Fibroblast of lung (primary cell): ENCODE measurements around the gene EXO1. TPM values are rescaled to one million over a fixed set of nuclear protein-coding genes. Genes with fewer than 3 reads are reported as not detected.

Experiments used
- DNase-seq, 2 donors: peaks; one replicate each; pipeline versions ENCODE4 v3.0.0 to v3.0.0-alpha.2; 2010; ENCODE audit warnings: low read depth in 2 of 2
- H2AFZ ChIP-seq: 2 replicates; pipeline ENCODE4 v1.5.1; 2012; ENCODE audit warnings: low read length, control low read depth, inconsistent platforms
- H3K27ac ChIP-seq: 2 replicates; pipeline ENCODE4 v1.5.1; 2011; ENCODE audit warnings: low read length, control low read depth; ENCODE audit not compliant: insufficient read depth
- H3K27me3 ChIP-seq: 2 replicates; pipeline ENCODE4 v1.5.1; 2011; ENCODE audit warnings: mild to moderate bottlenecking, low read length; ENCODE audit not compliant: control insufficient read depth, insufficient read depth
- H3K36me3 ChIP-seq: 2 replicates; pipeline ENCODE4 v1.5.1; 2011; ENCODE audit warnings: low read length; ENCODE audit not compliant: control insufficient read depth, insufficient read depth
- H3K4me1 ChIP-seq: 2 replicates; pipeline ENCODE4 v1.5.1; 2011; ENCODE audit warnings: low read length; ENCODE audit not compliant: control insufficient read depth, insufficient read depth; ENCODE audit errors: extremely low read depth
- H3K4me2 ChIP-seq: 2 replicates; pipeline ENCODE4 v1.5.1; 2011; ENCODE audit warnings: low read length, control low read depth; ENCODE audit not compliant: insufficient read depth; ENCODE audit errors: extremely low read depth
- H3K4me3 ChIP-seq, 4 experiments: fragments of 200-600 bp in 1 of 4; sonication (generic) in 1 of 4; replicated peaks in 1 of 4; 2 replicates each; pipeline ENCODE4 v1.5.1; 2011 to 2016; ENCODE audit warnings: low read length in 4 of 4, low read depth in 3 of 4, mild to moderate bottlenecking in 3 of 4, control low read depth in 2 of 4, inconsistent platforms in 1 of 4, mixed read lengths in 1 of 4; ENCODE audit not compliant: insufficient read depth in 1 of 4; ENCODE audit errors: control extremely low read depth in 1 of 4
- H3K79me2 ChIP-seq: 2 replicates; pipeline ENCODE4 v1.5.1; 2012; ENCODE audit warnings: mild to moderate bottlenecking, low read length, inconsistent platforms; ENCODE audit not compliant: control insufficient read depth, insufficient read depth
- H3K9ac ChIP-seq: 2 replicates; pipeline ENCODE4 v1.5.1; 2011; ENCODE audit warnings: mild to moderate bottlenecking, low read length, control low read depth; ENCODE audit not compliant: insufficient read depth
- H3K9me3 ChIP-seq: 2 replicates; pipeline ENCODE4 v1.5.1; 2012; ENCODE audit warnings: low read depth, low read length; ENCODE audit not compliant: control insufficient read depth, insufficient read depth
- H4K20me1 ChIP-seq: 2 replicates; pipeline ENCODE4 v1.5.1; 2011; ENCODE audit warnings: low read length; ENCODE audit not compliant: control insufficient read depth, insufficient read depth; ENCODE audit errors: extremely low read depth
- EZH2 ChIP-seq: IDR thresholded peaks from 2 replicates; pipeline ENCODE4 v1.5.1; 2012; ENCODE audit warnings: low read length, control low read depth, mild to moderate bottlenecking; ENCODE audit errors: missing control alignments
- polyA plus RNA-seq, 2 donors: library from polyadenylated mRNA; depleted of rRNA in 1 of 2; stranded (reverse) in 1 of 2; unstranded in 1 of 2; fragments of >200 nt; gene quantifications; 2 replicates each; pipeline ENCODE4 v1.2.1, GENCODE V29; 2011 to 2012; ENCODE audit warnings: missing spikeins in 1 of 2
- total RNA-seq: library from RNA; depleted of rRNA; stranded (reverse); fragments of >200 nt; gene quantifications from 2 replicates; pipeline ENCODE4 v1.2.1, GENCODE V29; 2014
- TF ChIP-seq, protein P1 (sequence below), 2 donors: IDR thresholded peaks in 1 of 2; conservative IDR thresholded peaks in 1 of 2; 1 replicate in 1 of 2; 2 replicates in 1 of 2; pipeline ENCODE4 v1.5.1; 2011 to 2012; ENCODE audit warnings: low read length in 2 of 2, control low read depth in 1 of 2, inconsistent platforms in 1 of 2, low read depth in 1 of 2, mild to moderate bottlenecking in 1 of 2

The EXO1 gene
- total and polyA plus RNA-seq, 2 donors (not counting 1 experiment from before 2014, with no cell fraction given) = 3.0 to 7.2 TPM

DNA sequence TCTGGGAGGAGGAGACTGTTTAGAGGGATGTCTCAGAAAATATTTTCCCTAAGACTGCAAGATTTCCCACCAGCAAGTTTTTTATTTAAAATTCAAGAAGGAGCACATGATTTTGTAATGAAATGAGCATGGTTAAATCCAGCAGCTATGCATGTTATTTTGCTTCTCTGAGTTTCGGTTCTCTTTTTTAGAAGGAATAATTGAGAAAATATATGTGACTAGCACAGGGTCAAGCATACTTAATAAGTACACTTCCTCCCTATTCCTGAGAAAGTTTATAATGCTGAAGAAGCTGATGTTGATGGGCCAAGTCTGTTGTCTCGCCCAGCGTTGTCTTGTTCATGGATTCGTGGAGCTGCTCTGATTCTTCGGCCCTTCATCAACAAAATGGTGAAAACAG, 51.2 kb downstream of the EXO1 start:
- Histone ChIP-seq H3K79me2 (no peaks in the 10 kb centered on the region), H3K9ac (no peak overlapping the region), H3K27me3 (no peaks in the 10 kb centered on the region), H2AFZ (no peak overlapping the region), H3K36me3 (no peaks in the 10 kb centered on the region), H3K4me2 (no peak overlapping the region), H3K27ac (no peak overlapping the region), H3K9me3 (no peaks in the 10 kb centered on the region), H3K4me3 (no peak overlapping the region), H3K4me1 (peaks cover 3% of the 10 kb centered on the region), H4K20me1 (no peaks in the 10 kb centered on the region)
- TF ChIP-seq, protein P1, sequence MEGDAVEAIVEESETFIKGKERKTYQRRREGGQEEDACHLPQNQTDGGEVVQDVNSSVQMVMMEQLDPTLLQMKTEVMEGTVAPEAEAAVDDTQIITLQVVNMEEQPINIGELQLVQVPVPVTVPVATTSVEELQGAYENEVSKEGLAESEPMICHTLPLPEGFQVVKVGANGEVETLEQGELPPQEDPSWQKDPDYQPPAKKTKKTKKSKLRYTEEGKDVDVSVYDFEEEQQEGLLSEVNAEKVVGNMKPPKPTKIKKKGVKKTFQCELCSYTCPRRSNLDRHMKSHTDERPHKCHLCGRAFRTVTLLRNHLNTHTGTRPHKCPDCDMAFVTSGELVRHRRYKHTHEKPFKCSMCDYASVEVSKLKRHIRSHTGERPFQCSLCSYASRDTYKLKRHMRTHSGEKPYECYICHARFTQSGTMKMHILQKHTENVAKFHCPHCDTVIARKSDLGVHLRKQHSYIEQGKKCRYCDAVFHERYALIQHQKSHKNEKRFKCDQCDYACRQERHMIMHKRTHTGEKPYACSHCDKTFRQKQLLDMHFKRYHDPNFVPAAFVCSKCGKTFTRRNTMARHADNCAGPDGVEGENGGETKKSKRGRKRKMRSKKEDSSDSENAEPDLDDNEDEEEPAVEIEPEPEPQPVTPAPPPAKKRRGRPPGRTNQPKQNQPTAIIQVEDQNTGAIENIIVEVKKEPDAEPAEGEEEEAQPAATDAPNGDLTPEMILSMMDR (conservative IDR thresholded peaks at IDR 0.05 in 1 of 2, IDR thresholded peaks at IDR 0.05 in 1 of 2; ENCODE audit: low read depth in 1 of 2, low read length in 2 of 2) = no peak
- no peak for TF ChIP-seq EZH2
- no peak for DNase-seq

- H3K4me1 ChIP-seq = peaks cover 3% of the 10 kb centered on the region
- no peak for DNase-seq
- H3K27me3 ChIP-seq = no peaks in the 10 kb centered on the region
- no peak overlapping the region for H3K27ac ChIP-seq
- no peaks in the 10 kb centered on the region for H4K20me1 ChIP-seq
- H3K4me2 ChIP-seq = no peak overlapping the region
- TF ChIP-seq, protein P1 (conservative IDR thresholded peaks at IDR 0.05 in 1 of 2, IDR thresholded peaks at IDR 0.05 in 1 of 2; ENCODE audit: low read depth in 1 of 2, low read length in 2 of 2) = no peak
- no peak for TF ChIP-seq EZH2
- H2AFZ ChIP-seq = no peak overlapping the region
- H3K4me3 ChIP-seq = no peak overlapping the region
- no peaks in the 10 kb centered on the region for H3K36me3 ChIP-seq
- H3K9ac ChIP-seq = no peak overlapping the region
- no peaks in the 10 kb centered on the region for H3K79me2 ChIP-seq
- no peaks in the 10 kb centered on the region for H3K9me3 ChIP-seq
These were observed 52.4 kb downstream of the EXO1 start for GRCh38 chr1:241900381-241900780.

DNA sequence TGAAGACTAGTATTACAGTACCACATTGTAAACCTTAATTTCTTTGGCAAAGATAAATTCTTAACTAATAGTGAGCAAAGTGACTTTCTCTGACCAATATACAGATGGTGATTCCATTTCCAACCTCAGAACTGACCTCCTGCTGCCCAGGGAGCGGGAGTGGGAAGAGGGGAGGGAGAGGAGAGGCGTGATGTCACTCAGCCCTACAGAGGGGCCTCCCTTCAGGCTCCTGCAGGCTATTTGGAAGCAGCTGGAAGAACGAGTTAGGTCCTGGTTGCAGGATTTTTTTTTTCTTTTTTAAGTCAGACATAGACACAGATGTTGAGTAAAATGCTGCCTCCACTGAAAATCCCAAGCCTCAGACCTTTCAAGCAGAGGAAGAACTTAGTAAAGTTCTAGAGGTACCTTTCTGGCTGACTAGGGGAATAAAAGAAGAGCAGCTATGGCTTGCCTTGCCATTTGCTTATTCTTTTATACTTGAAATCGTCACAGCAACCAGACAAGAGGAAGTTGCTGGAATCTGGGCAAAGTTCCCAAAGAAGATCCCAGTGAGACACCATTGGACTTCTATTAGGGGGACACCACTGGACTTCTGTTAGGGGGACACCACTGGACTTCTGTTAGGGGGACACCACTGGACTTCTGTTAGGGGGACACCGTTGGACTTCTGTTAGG, 54.5 kb downstream of the EXO1 start:
- Histone ChIP-seq H3K9me3 (no peaks in the 10 kb centered on the region), H3K79me2 (no peaks in the 10 kb centered on the region), H3K4me2 (no peak overlapping the region), H4K20me1 (no peaks in the 10 kb centered on the region), H3K27ac (no peak overlapping the region), H3K9ac (no peak overlapping the region), H3K4me1 (peaks cover 3% of the 10 kb centered on the region), H3K36me3 (no peaks in the 10 kb centered on the region), H3K4me3 (no peak overlapping the region), H2AFZ (no peak overlapping the region), H3K27me3 (no peaks in the 10 kb centered on the region)
- DNase-seq = peak; percentile 6 to 46
- TF ChIP-seq, protein P1 (conservative IDR thresholded peaks at IDR 0.05 in 1 of 2, IDR thresholded peaks at IDR 0.05 in 1 of 2; ENCODE audit: low read depth in 1 of 2, low read length in 2 of 2) = no peak
